ENCODE measurements around the gene ZRANB3.

GRCh38 chr2:135093193-135093592 lies 437.8 kb downstream of the ZRANB3 start:
- TF ChIP-seq CTCF (IDR thresholded peaks at IDR 0.05; ENCODE audit: insufficient read depth, low read depth, low read length) (no peak), EZH2 (IDR thresholded peaks at IDR 0.05; ENCODE audit: insufficient read depth, low read length) (no peak)
